ENCODE results near the gene P2RX7. TPM values are rescaled to one million over a fixed set of nuclear protein-coding genes. Genes with fewer than 3 reads are reported as not detected.
A peak's percentile ranks its signal among the peaks of the same experiment; 100 is the strongest.
"Not testable (repeated sequence)": the region's sequence is repeated elsewhere in the genome, so short reads cannot be mapped to it uniquely, and the experiment has no call there.

Gene P2RX7
- total and polyA plus RNA-seq, 2 experiments from 2014 or later, result 0.90 to 1.7 TPM

DNA sequence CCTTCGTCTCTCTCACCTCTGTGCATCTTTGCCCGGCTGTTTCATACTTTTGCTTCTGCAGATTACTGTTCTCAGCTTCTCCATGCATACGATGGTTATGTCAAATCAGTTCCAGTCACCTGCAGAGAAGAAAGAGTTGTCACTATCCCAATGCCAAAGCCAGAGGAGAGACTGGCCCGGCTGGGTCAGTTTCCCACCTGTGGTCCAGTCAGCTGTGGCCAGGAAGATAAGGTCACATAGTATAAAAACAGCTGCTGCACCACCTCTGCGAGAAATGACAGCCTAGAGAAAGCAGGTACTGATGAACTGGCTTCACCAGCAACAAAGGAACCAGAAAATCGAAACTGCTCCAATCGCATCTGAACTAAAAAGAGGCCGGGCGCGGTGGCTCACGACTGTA, 70.8 kb downstream of the P2RX7 start:
- H3K9me3 ChIP-seq (ENCODE audit: low read depth), result no peaks in the 10 kb centered on the region
- H3K27me3 ChIP-seq, result no peaks in the 10 kb centered on the region
- H3K9me2 ChIP-seq (replicated peaks; ENCODE audit: insufficient read depth), result no peaks in the 10 kb centered on the region
- WGBS (ENCODE audit: low lambda C conversion rate, missing lambda C conversion rate), result 71% methylated on average over 11 of the region's 11 CpGs
- TF ChIP-seq EZH2phosphoT487 (IDR thresholded peaks at IDR 0.05; ENCODE audit: low read depth, severe bottlenecking, unreplicated experiment), result no peak
- TF ChIP-seq, protein P1, sequence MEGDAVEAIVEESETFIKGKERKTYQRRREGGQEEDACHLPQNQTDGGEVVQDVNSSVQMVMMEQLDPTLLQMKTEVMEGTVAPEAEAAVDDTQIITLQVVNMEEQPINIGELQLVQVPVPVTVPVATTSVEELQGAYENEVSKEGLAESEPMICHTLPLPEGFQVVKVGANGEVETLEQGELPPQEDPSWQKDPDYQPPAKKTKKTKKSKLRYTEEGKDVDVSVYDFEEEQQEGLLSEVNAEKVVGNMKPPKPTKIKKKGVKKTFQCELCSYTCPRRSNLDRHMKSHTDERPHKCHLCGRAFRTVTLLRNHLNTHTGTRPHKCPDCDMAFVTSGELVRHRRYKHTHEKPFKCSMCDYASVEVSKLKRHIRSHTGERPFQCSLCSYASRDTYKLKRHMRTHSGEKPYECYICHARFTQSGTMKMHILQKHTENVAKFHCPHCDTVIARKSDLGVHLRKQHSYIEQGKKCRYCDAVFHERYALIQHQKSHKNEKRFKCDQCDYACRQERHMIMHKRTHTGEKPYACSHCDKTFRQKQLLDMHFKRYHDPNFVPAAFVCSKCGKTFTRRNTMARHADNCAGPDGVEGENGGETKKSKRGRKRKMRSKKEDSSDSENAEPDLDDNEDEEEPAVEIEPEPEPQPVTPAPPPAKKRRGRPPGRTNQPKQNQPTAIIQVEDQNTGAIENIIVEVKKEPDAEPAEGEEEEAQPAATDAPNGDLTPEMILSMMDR (IDR thresholded peaks at IDR 0.05; ENCODE audit: poor library complexity), result no peak
- no peak for TF ChIP-seq EZH2 (IDR thresholded peaks at IDR 0.05; ENCODE audit: borderline replicate concordance)
- peak overlapping the region; percentile 45 for H3K4me2 ChIP-seq
- peaks cover 4% of the 10 kb centered on the region for H3K4me1 ChIP-seq (ENCODE audit: insufficient read depth)
- no peak overlapping the region for H3K27ac ChIP-seq
- no peaks in the 10 kb centered on the region for H4K20me1 ChIP-seq (ENCODE audit: insufficient read depth, poor library complexity, severe bottlenecking)
- H3K4me3 ChIP-seq, result no peak overlapping the region
- H3K79me2 ChIP-seq, result no peaks in the 10 kb centered on the region
- H2AFZ ChIP-seq, result no peak overlapping the region
- no peaks in the 10 kb centered on the region for H3K36me3 ChIP-seq (replicated peaks; ENCODE audit: insufficient read depth, low read depth)
- no peak for DNase-seq (ENCODE audit: low spot score)

DNA sequence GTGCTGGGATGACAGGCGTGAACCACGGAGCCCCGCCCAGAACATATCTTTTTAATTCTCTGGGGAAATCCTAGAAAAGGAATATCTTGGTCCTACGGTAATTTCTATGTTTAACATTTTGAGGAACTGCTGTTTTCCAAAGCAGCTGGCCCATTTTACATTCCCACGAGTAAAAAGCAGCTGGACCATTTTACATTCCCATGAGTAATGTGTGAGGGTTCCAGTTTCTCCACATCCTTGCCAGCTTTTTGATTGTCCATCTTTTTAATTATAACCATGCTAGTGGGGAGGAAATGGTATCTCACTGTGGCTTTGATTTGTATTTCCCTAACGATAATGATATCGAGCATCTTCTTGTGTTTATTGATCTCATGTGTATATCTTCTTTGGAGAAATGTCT, 72.8 kb downstream of the P2RX7 start:
- H3K79me2 ChIP-seq, result peaks cover 2% of the 10 kb centered on the region
- peaks cover 8% of the 10 kb centered on the region for H3K4me1 ChIP-seq (ENCODE audit: insufficient read depth)
- no peak overlapping the region for H3K4me3 ChIP-seq
- 92% methylated on average over 7 of the region's 7 CpGs for WGBS (ENCODE audit: low lambda C conversion rate, missing lambda C conversion rate)
- H3K27me3 ChIP-seq, result no peaks in the 10 kb centered on the region
- no peaks in the 10 kb centered on the region for H4K20me1 ChIP-seq (ENCODE audit: insufficient read depth, poor library complexity, severe bottlenecking)
- no peak for TF ChIP-seq EZH2 (IDR thresholded peaks at IDR 0.05; ENCODE audit: borderline replicate concordance)
- TF ChIP-seq, protein P1 (IDR thresholded peaks at IDR 0.05; ENCODE audit: poor library complexity), result no peak
- TF ChIP-seq EZH2phosphoT487 (IDR thresholded peaks at IDR 0.05; ENCODE audit: low read depth, severe bottlenecking, unreplicated experiment), result no peak
- no peaks in the 10 kb centered on the region for H3K9me2 ChIP-seq (replicated peaks; ENCODE audit: insufficient read depth)
- H3K36me3 ChIP-seq (replicated peaks; ENCODE audit: insufficient read depth, low read depth), result no peaks in the 10 kb centered on the region
- H3K9me3 ChIP-seq (ENCODE audit: low read depth), result no peaks in the 10 kb centered on the region
- H3K27ac ChIP-seq, result no peak overlapping the region
- no peak for DNase-seq (ENCODE audit: low spot score)
- no peak overlapping the region for H3K4me2 ChIP-seq
- H2AFZ ChIP-seq, result no peak overlapping the region

DNA sequence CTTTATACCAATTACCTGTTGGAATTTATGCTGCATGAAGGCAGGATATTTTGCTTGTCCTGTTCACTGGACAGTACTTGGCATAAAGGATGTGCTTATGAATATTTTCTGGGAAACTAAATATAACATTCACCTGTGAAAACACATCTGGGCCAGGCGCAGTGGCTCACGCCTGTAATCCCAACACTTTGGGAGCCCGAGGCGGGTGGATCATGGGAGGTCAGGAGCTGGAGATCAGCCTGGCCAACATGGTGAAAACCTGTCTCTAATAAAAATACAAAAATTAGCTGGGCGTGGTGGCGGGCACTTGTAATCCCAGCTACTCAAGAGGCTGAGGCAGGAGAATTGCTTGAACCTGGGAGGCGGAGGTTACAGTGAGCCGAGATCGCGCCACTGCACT, 75.9 kb downstream of the P2RX7 start:
- not testable (repeated sequence) for DNase-seq (ENCODE audit: low spot score); H3K27ac ChIP-seq; H3K27me3 ChIP-seq; H3K36me3 ChIP-seq (replicated peaks; ENCODE audit: insufficient read depth, low read depth); H3K4me2 ChIP-seq; H3K4me3 ChIP-seq; H3K9me3 ChIP-seq (ENCODE audit: low read depth); H4K20me1 ChIP-seq (ENCODE audit: insufficient read depth, poor library complexity, severe bottlenecking); H2AFZ ChIP-seq; H3K9me2 ChIP-seq (replicated peaks; ENCODE audit: insufficient read depth)
- H3K79me2 ChIP-seq, result peaks cover 24% of the 10 kb centered on the region
- H3K4me1 ChIP-seq (ENCODE audit: insufficient read depth), result peaks cover 12% of the 10 kb centered on the region
- WGBS (ENCODE audit: low lambda C conversion rate, missing lambda C conversion rate), result 95% methylated on average over 10 of the region's 10 CpGs

DNA sequence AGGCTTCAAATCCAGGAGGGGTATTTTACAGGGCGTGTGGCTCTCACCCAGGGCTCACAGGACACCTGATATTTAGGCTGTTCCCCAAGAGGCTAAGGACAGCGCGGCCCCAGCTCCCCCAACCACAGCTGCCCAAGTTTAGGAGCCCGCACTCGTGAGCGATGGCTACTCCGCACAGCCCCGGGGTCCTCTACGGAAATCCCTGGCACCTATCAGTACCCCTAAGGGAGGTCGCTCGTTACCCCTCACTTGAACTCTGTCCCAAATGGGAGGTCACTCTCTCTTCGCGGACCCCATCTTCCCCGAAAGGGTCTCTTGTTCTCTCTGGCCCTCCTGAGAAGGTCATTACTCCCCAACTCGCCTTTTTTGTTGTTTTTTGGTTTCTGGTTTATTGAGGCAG, 76.5 kb downstream of the P2RX7 start:
- H3K27ac ChIP-seq, result peak overlapping the region; percentile 96
- peak overlapping the region; percentile 75 for H2AFZ ChIP-seq
- H3K4me3 ChIP-seq, result peak overlapping the region; percentile 71
- H3K79me2 ChIP-seq, result peaks cover 24% of the 10 kb centered on the region
- peaks cover 18% of the 10 kb centered on the region for H3K4me1 ChIP-seq (ENCODE audit: insufficient read depth)
- 90% methylated on average over 15 of the region's 15 CpGs for WGBS (ENCODE audit: low lambda C conversion rate, missing lambda C conversion rate)
- DNase-seq (ENCODE audit: low spot score), result no peak
- no peaks in the 10 kb centered on the region for H3K9me3 ChIP-seq (ENCODE audit: low read depth)
- no peaks in the 10 kb centered on the region for H4K20me1 ChIP-seq (ENCODE audit: insufficient read depth, poor library complexity, severe bottlenecking)
- no peaks in the 10 kb centered on the region for H3K27me3 ChIP-seq
- H3K4me2 ChIP-seq, result peak overlapping the region; percentile 90
- H3K36me3 ChIP-seq (replicated peaks; ENCODE audit: insufficient read depth, low read depth), result no peaks in the 10 kb centered on the region
- H3K9me2 ChIP-seq (replicated peaks; ENCODE audit: insufficient read depth), result no peaks in the 10 kb centered on the region
- TF ChIP-seq, protein P1 (IDR thresholded peaks at IDR 0.05; ENCODE audit: poor library complexity), result no peak
- TF ChIP-seq EZH2 (IDR thresholded peaks at IDR 0.05; ENCODE audit: borderline replicate concordance) (no peak), EZH2phosphoT487 (IDR thresholded peaks at IDR 0.05; ENCODE audit: low read depth, severe bottlenecking, unreplicated experiment) (no peak)
